Sciatic nerve (tissue), 1 donor: Measurements from ENCODE around the gene RTN4. TPM values are rescaled to one million over a fixed set of nuclear protein-coding genes. Genes with fewer than 3 reads are reported as not detected.

ENCODE experiments used
- total RNA-seq: library from RNA; stranded (reverse); fragmentation: NEBNext Ultra II Directional; extraction: Animal tissue kit (Norgen Biotek cat#: 25700); gene quantifications from one replicate; pipeline ENCODE4 v1.2.1, GENCODE V29; 2021
- donor health status: DM: no; HTN: no; CAD: no.

The RTN4 gene
- total RNA-seq, 1 donor from 2014 or later, result 254 TPM

Other genes with a start within 250 kb of the RTN4 start
- 11.9 TPM for gene CLHC1, start 181.8 kb upstream of the RTN4 start, total RNA-seq
- 762 TPM for gene RPS27A, start 182.2 kb upstream of the RTN4 start, total RNA-seq
- 18.2 TPM for gene MTIF2, start 218.8 kb upstream of the RTN4 start, total RNA-seq